B cell (primary cell): ENCODE measurements around the gene AMPH. TPM values are rescaled to one million over a fixed set of nuclear protein-coding genes. Genes with fewer than 3 reads are reported as not detected.

Experiments used
- ATAC-seq: fragments of 200-7000 bp; cut with Tn5 transposase; one replicate; pipeline ENCODE4 v1.10.0; 2021; ENCODE audit warnings: low read depth, mild to moderate bottlenecking, moderate number of reproducible peaks, moderate library complexity
- CTCF ChIA-PET: fragments of 350-600 bp; sonication (Branson Sonifier 250); formaldehyde crosslinking; loops from one replicate; lab custom pipeline; 2021; ENCODE audit warnings: antibody characterized with exemption, inconsistent platforms; lab: Charles Lee
- POLR2A ChIA-PET: fragments of 350-600 bp; sonication (Branson Sonifier 250); formaldehyde crosslinking; loops from one replicate; lab custom pipeline; 2021; ENCODE audit warnings: antibody characterized with exemption; lab: Charles Lee
- DNase-seq: peaks from one replicate; pipeline ENCODE4 v3.0.0; 2013
- H2AFZ ChIP-seq: 2 replicates; pipeline ENCODE4 v1.6.1; 2012; ENCODE audit warnings: mild to moderate bottlenecking, low read depth, low read length; ENCODE audit not compliant: insufficient read depth, poor library complexity, severe bottlenecking
- H3K27ac ChIP-seq, 2 donors: 1 replicate in 1 of 2; 2 replicates in 1 of 2; pipeline ENCODE4 v1.5.1; 2012 to 2013; ENCODE audit warnings: low read length in 2 of 2, mild to moderate bottlenecking in 2 of 2, moderate library complexity in 1 of 2
- H3K27me3 ChIP-seq, 4 experiments: fragments of 200-600 bp in 1 of 4; sonication (generic) in 1 of 4; replicated peaks in 1 of 4; 1 replicate in 2 of 4; 2 replicates in 2 of 4; pipeline versions ENCODE4 v1.6.1 to v1.7.0; 2013 to 2016; ENCODE audit warnings: low read length in 3 of 4, mild to moderate bottlenecking in 2 of 4, mixed read lengths in 1 of 4, moderate library complexity in 1 of 4; ENCODE audit not compliant: insufficient read depth in 4 of 4, control insufficient read depth in 3 of 4; ENCODE audit errors: control extremely low read depth in 1 of 4
- H3K36me3 ChIP-seq, 2 experiments: replicated peaks in 1 of 2; 1 replicate in 1 of 2; 2 replicates in 1 of 2; pipeline versions ENCODE4 v1.6.1 to v1.7.1; 2013; ENCODE audit warnings: low read length in 1 of 2; ENCODE audit not compliant: insufficient read depth in 2 of 2, control insufficient read depth in 1 of 2; ENCODE audit errors: control extremely low read depth in 1 of 2, extremely low read depth in 1 of 2
- H3K4me1 ChIP-seq, 2 donors: fragments of 200-600 bp in 1 of 2; sonication (generic) in 1 of 2; 1 replicate in 1 of 2; 2 replicates in 1 of 2; pipeline versions ENCODE4 v1.5.1 to v1.6.1; 2013 to 2017; ENCODE audit warnings: low read length in 2 of 2; ENCODE audit not compliant: control insufficient read depth in 2 of 2, insufficient read depth in 2 of 2
- H3K4me2 ChIP-seq: replicated peaks from 2 replicates; pipeline ENCODE3; 2012; ENCODE audit warnings: mild to moderate bottlenecking, low read depth, low read length; ENCODE audit not compliant: poor library complexity, severe bottlenecking
- H3K4me3 ChIP-seq, 5 experiments: fragments of 200-600 bp in 1 of 5; sonication (generic) in 1 of 5; 1 replicate in 3 of 5; 2 replicates in 2 of 5; pipeline versions ENCODE4 v1.5.1 to v1.7.0; 2011 to 2016; ENCODE audit warnings: low read length in 4 of 5, mild to moderate bottlenecking in 4 of 5, low read depth in 2 of 5, control low read depth in 1 of 5, moderate library complexity in 1 of 5; ENCODE audit not compliant: insufficient read depth in 1 of 5; ENCODE audit errors: control extremely low read depth in 1 of 5, extremely low read depth in 1 of 5
- H3K79me2 ChIP-seq: fragments of 200-600 bp; sonication (generic); one replicate; pipeline ENCODE4 v1.6.0; 2016; ENCODE audit warnings: low read length; ENCODE audit not compliant: control insufficient read depth, insufficient read depth
- H3K9ac ChIP-seq: fragments of 200-600 bp; sonication (generic); 2 replicates; pipeline ENCODE4 v1.6.1; 2017; ENCODE audit warnings: mild to moderate bottlenecking, low read length, moderate library complexity
- H3K9me3 ChIP-seq, 3 donors: one replicate each; pipeline versions ENCODE4 v1.6.1 to v1.7.1; 2013; ENCODE audit warnings: low read length in 2 of 3; ENCODE audit not compliant: control insufficient read depth in 2 of 3, insufficient read depth in 1 of 3; ENCODE audit errors: control extremely low read depth in 1 of 3
- H4K20me1 ChIP-seq: 2 replicates; pipeline ENCODE4 v1.6.0; 2012; ENCODE audit warnings: mild to moderate bottlenecking, low read length; ENCODE audit not compliant: insufficient read depth, control insufficient read depth, poor library complexity, severe bottlenecking
- H3K27ac Mint-ChIP-seq: one replicate; pipeline ENCODE4 v1.8.0; 2021; ENCODE audit warnings: mixed read lengths
- H3K27me3 Mint-ChIP-seq: one replicate; pipeline ENCODE4 v1.8.0; 2021; ENCODE audit warnings: mixed read lengths
- H3K4me1 Mint-ChIP-seq: one replicate; pipeline ENCODE4 v1.8.0; 2021; ENCODE audit warnings: mixed read lengths
- H3K4me3 Mint-ChIP-seq: one replicate; pipeline ENCODE4 v1.8.0; 2021; ENCODE audit warnings: mixed read lengths
- H3K9me3 Mint-ChIP-seq: one replicate; pipeline ENCODE4 v1.8.0; 2022; ENCODE audit warnings: mixed read lengths; ENCODE audit not compliant: insufficient read depth
- EZH2 ChIP-seq: IDR thresholded peaks from 2 replicates; pipeline ENCODE4 v1.6.1; 2012; ENCODE audit warnings: borderline replicate concordance, low read depth, mild to moderate bottlenecking, moderate library complexity, low read length; ENCODE audit not compliant: insufficient read depth, poor library complexity, severe bottlenecking
- WGBS: methylation state at CpG from one replicate; pipeline ENCODE4 v1.1.5; 2013; ENCODE audit warnings: missing lambda C conversion rate; ENCODE audit not compliant: insufficient coverage; 5-methylcytosine and 5-hydroxymethylcytosine counted together
- intact Hi-C: fragments of 100-400 bp; cut with micrococcal nuclease; formaldehyde crosslinking; loops from one replicate; pipeline ENCODE4 v1.10.0; 2022
- polyA plus RNA-seq: library from polyadenylated mRNA; depleted of rRNA; stranded (reverse); fragments of >200 nt; gene quantifications from 2 replicates; pipeline ENCODE4 v1.2.3, GENCODE V29; 2012
- total RNA-seq, 2 donors: library from RNA; stranded (reverse); fragments of 120-200 nt in 1 of 2; gene quantifications; 1 replicate in 1 of 2; 2 replicates in 1 of 2; pipeline versions ENCODE4 v1.2.3 to v1.2.4, GENCODE V29; 2013 to 2022
- TF ChIP-seq, protein P1 (sequence below): fragments of 200-600 bp; IDR thresholded peaks from one replicate; pipeline ENCODE4 v1.8.0; 2022; ENCODE audit warnings: antibody characterized with exemption, mild to moderate bottlenecking

The AMPH gene
- total and polyA plus RNA-seq, 2 donors (not counting 1 experiment from before 2014, with no cell fraction given), result not detected

DNA sequence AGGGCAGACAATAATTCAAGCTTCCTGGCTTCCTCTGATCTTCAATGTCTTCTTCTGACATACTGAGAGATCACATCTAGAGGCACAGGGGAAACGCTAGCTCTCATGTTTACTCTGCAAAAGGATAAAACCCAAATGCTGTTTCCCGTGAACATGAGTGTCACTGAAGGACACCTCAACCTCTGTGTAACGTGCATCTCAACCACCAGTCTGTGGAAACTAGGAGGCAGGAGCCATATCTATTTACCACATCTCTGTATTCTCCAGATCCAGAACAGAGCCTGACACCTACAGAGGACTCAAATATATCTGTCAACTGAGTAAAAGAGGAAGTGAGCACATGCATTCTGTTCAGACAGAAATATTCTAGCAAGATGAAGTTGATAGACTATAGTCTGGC lies 217.4 kb downstream of the AMPH start:
- Histone ChIP-seq H4K20me1 (no peaks in the 10 kb centered on the region), H3K4me3 (peak overlapping the region in 1 of 5 experiments; percentile 8), H3K79me2 (no peaks in the 10 kb centered on the region), H3K27me3 (no peaks in the 10 kb centered on the region), H3K27ac (peak overlapping the region; percentile 25 to 49), H2AFZ (peak overlapping the region; percentile 74), H3K4me1 (peaks cover 37 to 39% of the 10 kb centered on the region in 2 donors), H3K4me2 (peak overlapping the region; percentile 63), H3K9me3 (no peaks in the 10 kb centered on the region), H3K36me3 (no peaks in the 10 kb centered on the region), H3K9ac (peak overlapping the region; percentile 34)
- Mint-ChIP-seq H3K27ac (peak overlapping the region; percentile 91), H3K27me3 (peaks cover 7% of the 10 kb centered on the region), H3K4me1 (peaks cover 40% of the 10 kb centered on the region), H3K4me3 (peak overlapping the region; percentile 79), H3K9me3 (no peaks in the 10 kb centered on the region)
- CTCF ChIA-PET, result interaction anchor here (1.2 kb wide), 1 partner anchor 15 kb away, joined by 5 read pairs; no protein-coding TSS in a partner anchor
- WGBS, result 57% methylated on average over 1 of the region's 3 CpGs
- intact Hi-C loops, result no loop called here
- peak; percentile 62 for ATAC-seq
- TF ChIP-seq, protein P1, sequence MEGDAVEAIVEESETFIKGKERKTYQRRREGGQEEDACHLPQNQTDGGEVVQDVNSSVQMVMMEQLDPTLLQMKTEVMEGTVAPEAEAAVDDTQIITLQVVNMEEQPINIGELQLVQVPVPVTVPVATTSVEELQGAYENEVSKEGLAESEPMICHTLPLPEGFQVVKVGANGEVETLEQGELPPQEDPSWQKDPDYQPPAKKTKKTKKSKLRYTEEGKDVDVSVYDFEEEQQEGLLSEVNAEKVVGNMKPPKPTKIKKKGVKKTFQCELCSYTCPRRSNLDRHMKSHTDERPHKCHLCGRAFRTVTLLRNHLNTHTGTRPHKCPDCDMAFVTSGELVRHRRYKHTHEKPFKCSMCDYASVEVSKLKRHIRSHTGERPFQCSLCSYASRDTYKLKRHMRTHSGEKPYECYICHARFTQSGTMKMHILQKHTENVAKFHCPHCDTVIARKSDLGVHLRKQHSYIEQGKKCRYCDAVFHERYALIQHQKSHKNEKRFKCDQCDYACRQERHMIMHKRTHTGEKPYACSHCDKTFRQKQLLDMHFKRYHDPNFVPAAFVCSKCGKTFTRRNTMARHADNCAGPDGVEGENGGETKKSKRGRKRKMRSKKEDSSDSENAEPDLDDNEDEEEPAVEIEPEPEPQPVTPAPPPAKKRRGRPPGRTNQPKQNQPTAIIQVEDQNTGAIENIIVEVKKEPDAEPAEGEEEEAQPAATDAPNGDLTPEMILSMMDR, result no peak
- no peak for TF ChIP-seq EZH2
- POLR2A ChIA-PET, result no interaction called here
- DNase-seq, result peak; percentile 50

DNA sequence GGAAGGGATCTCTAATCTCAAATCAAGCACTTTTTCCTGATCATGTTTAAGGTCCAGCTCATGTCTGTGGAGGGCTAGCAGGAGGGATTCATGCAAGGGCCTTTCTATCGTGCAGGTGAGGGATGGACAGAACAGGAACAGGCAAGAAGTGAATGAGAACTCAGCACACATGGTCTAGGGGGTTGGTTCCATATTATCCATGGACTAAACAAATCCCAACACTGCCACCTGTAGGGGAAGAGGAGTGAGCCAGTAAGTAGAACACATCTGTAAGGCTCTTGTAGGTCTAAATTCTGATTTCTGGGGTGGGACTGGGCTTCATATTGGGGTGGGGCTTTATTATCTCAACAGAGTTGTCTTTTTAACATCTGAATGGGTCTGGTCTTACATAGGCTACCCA lies 219.8 kb downstream of the AMPH start:
- H3K36me3 ChIP-seq, result no peaks in the 10 kb centered on the region
- Mint-ChIP-seq H3K9me3 (no peaks in the 10 kb centered on the region), H3K4me3 (no peak overlapping the region), H3K27ac (no peak overlapping the region), H3K4me1 (peaks cover 40% of the 10 kb centered on the region), H3K27me3 (no peaks in the 10 kb centered on the region)
- no peak overlapping the region for H3K27ac ChIP-seq
- WGBS, result no CpG with 5 or more reads among the region's 1 CpG
- DNase-seq (no peak), ATAC-seq (no peak)
- H3K4me3 ChIP-seq, result no peak overlapping the region
- no peaks in the 10 kb centered on the region for H3K79me2 ChIP-seq
- H2AFZ ChIP-seq, result peak overlapping the region; percentile 18
- H3K27me3 ChIP-seq, result no peaks in the 10 kb centered on the region
- TF ChIP-seq, protein P1, result no peak
- no peak for TF ChIP-seq EZH2
- no peak overlapping the region for H3K9ac ChIP-seq
- CTCF ChIA-PET, result interaction anchor here (3.9 kb wide), 1 partner anchor 12 kb away, joined by 18 read pairs; no protein-coding TSS in a partner anchor
- no peaks in the 10 kb centered on the region for H4K20me1 ChIP-seq
- intact Hi-C loops, result no loop called here
- H3K9me3 ChIP-seq, result no peaks in the 10 kb centered on the region
- POLR2A ChIA-PET, result no interaction called here
- no peak overlapping the region for H3K4me2 ChIP-seq
- H3K4me1 ChIP-seq, result peaks cover 37 to 39% of the 10 kb centered on the region in 2 donors
